Panc1 (cell line): ENCODE results near the gene GATA5. TPM values are rescaled to one million over a fixed set of nuclear protein-coding genes. Genes with fewer than 3 reads are reported as not detected.

Source experiments
- ATAC-seq: fragments of 200-7000 bp; cut with Tn5 transposase; 2 replicates; pipeline ENCODE4 v1.9.1; 2020; ENCODE audit warnings: mild to moderate bottlenecking, moderate library complexity
- BruUV-seq: library from RNA; stranded (reverse); fragments of 400-500 nt; replicated peaks from 2 replicates; lab custom pipeline; 2021; lab: Mats Ljungman, UMichigan
- CTCF ChIA-PET: fragments of 300-600 bp; sonication (Branson Sonifier 250); formaldehyde crosslinking; loops from one replicate; lab custom pipeline; 2022; ENCODE audit warnings: antibody characterized with exemption; lab: Charles Lee
- POLR2A ChIA-PET: fragments of 300-600 bp; sonication (Branson Sonifier 250); formaldehyde crosslinking; loops from one replicate; lab custom pipeline; 2022; ENCODE audit warnings: antibody characterized with exemption; lab: Charles Lee
- DNase-seq: peaks from one replicate; pipeline ENCODE4 v3.0.0-alpha.2; 2010; ENCODE audit warnings: low read depth, low spot score
- H3K27ac ChIP-seq: 2 replicates; pipeline ENCODE4 v1.5.1; 2011; ENCODE audit warnings: mild to moderate bottlenecking, low read length, inconsistent platforms
- H3K27me3 ChIP-seq: fragments of 200-500 bp; sonication (Bioruptor generic); 2 replicates; pipeline ENCODE4 v1.6.0; 2014; ENCODE audit warnings: low read length, inconsistent platforms; ENCODE audit not compliant: control insufficient read depth, insufficient read depth
- H3K36me3 ChIP-seq: fragments of 200-500 bp; sonication (Bioruptor generic); 2 replicates; pipeline ENCODE4 v1.5.1; 2014; ENCODE audit warnings: inconsistent platforms, mild to moderate bottlenecking, low read length, moderate library complexity; ENCODE audit not compliant: control insufficient read depth, insufficient read depth
- H3K4me1 ChIP-seq: 2 replicates; pipeline ENCODE4 v1.5.1; 2011; ENCODE audit warnings: inconsistent platforms, mild to moderate bottlenecking, low read length, moderate library complexity; ENCODE audit not compliant: control insufficient read depth, insufficient read depth
- H3K4me3 ChIP-seq, 2 experiments: 2 replicates each; pipeline ENCODE4 v1.5.1; 2011 to 2012; ENCODE audit warnings: low read depth in 2 of 2, low read length in 2 of 2, mild to moderate bottlenecking in 2 of 2, inconsistent platforms in 1 of 2, moderate library complexity in 1 of 2
- H3K9me3 ChIP-seq: fragments of 200-500 bp; sonication (Bioruptor generic); 2 replicates; pipeline ENCODE4 v1.5.1; 2014; ENCODE audit warnings: low read depth, mild to moderate bottlenecking, inconsistent platforms, low read length, moderate library complexity; ENCODE audit not compliant: control insufficient read depth, insufficient read depth
- POLR2AphosphoS5 ChIP-seq: IDR thresholded peaks from 2 replicates; pipeline ENCODE4 v1.6.1; 2012; ENCODE audit warnings: mild to moderate bottlenecking, low read depth, low read length, moderate library complexity
- TCF7L2 ChIP-seq: IDR thresholded peaks from 2 replicates; pipeline ENCODE4 v1.6.1; 2011; ENCODE audit warnings: mild to moderate bottlenecking, low read depth, low read length, inconsistent platforms
- in situ Hi-C: cut with HindIII; loops from 2 replicates; pipeline ENCODE4 v1.10.0; 2016; ENCODE audit warnings: low sequenced_read_pairs, low pct_unique_long_range_greater_than_20kb
- intact Hi-C: fragments of 100-400 bp; cut with micrococcal nuclease; formaldehyde crosslinking; loops from one replicate; pipeline ENCODE4 v1.10.0; 2022; ENCODE audit not compliant: unreplicated experiment
- total RNA-seq: library from RNA; stranded (reverse); gene quantifications from one replicate; pipeline ENCODE4 v1.2.1, GENCODE V29; 2021; ENCODE audit not compliant: unreplicated experiment
- TF ChIP-seq, protein P1 (sequence below), 2 experiments: IDR thresholded peaks; 2 replicates each; pipeline ENCODE4 v1.6.1; 2011 to 2012; ENCODE audit warnings: low read depth in 2 of 2, control low read depth in 1 of 2, low read length in 1 of 2, mild to moderate bottlenecking in 1 of 2, moderate library complexity in 1 of 2; ENCODE audit not compliant: insufficient read depth in 1 of 2
- TF ChIP-seq, protein P2 (sequence below): fragments of 450-650 bp; IDR thresholded peaks from 2 replicates; pipeline ENCODE4 v1.5.1; 2017; ENCODE audit warnings: mild to moderate bottlenecking

GATA5 gene
- total RNA-seq, 1 experiment from 2014 or later: 53.2 TPM

DNA sequence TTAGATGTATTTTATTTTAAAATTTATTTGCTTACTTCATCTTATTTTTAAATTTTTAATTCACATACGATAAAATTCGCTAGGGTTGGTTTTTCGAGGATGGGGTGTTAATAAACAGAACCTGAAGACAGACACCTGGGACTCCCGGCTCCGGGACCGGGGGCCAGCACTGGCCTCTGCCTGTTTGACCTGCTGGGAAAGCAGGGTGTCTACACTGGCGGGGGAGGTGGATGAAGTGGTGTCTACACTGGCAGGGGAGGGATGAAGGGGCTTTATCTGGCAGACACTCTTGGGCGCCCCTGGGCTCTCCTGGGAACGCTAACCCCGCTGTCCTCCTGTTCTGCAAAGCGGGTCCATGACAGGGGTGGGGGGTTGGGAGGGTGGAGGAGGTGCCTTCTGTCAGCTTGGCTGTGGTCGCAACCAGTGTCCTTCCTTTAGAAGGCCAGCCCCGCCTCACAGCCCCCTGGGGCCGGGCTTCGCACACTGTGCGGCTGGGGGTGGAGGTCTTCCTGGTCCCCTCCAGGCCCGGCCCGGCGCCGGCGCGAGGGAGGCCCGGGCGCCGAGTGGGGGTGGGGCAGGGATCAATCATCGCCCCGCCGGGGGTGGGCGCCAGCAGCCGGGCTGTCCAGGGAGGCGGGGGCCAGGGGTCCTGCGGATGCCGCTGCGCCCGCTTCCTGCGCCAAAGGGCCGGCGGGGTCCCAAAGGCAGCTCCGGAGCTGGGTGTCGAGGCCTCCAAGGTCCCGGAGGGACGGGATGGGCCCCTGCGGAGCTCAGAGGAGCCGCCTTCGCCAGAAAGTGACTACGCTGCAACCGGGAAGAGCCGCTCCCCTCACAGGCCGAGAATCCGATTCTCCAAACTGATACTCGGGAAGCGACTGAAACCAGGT is 1.8 kb downstream of the GATA5 start:
- Histone ChIP-seq H3K4me1 (peaks cover 36% of the 10 kb centered on the region), H3K27ac (peak overlapping the region; percentile 97), H3K9me3 (no peaks in the 10 kb centered on the region), H3K4me3 (peak overlapping the region; percentile 57 to 69), H3K27me3 (no peaks in the 10 kb centered on the region), H3K36me3 (peaks cover 2% of the 10 kb centered on the region; the same call in 1 of the 2 replicates)
- ATAC-seq (no peak), DNase-seq (no peak)
- TF ChIP-seq, protein P1, sequence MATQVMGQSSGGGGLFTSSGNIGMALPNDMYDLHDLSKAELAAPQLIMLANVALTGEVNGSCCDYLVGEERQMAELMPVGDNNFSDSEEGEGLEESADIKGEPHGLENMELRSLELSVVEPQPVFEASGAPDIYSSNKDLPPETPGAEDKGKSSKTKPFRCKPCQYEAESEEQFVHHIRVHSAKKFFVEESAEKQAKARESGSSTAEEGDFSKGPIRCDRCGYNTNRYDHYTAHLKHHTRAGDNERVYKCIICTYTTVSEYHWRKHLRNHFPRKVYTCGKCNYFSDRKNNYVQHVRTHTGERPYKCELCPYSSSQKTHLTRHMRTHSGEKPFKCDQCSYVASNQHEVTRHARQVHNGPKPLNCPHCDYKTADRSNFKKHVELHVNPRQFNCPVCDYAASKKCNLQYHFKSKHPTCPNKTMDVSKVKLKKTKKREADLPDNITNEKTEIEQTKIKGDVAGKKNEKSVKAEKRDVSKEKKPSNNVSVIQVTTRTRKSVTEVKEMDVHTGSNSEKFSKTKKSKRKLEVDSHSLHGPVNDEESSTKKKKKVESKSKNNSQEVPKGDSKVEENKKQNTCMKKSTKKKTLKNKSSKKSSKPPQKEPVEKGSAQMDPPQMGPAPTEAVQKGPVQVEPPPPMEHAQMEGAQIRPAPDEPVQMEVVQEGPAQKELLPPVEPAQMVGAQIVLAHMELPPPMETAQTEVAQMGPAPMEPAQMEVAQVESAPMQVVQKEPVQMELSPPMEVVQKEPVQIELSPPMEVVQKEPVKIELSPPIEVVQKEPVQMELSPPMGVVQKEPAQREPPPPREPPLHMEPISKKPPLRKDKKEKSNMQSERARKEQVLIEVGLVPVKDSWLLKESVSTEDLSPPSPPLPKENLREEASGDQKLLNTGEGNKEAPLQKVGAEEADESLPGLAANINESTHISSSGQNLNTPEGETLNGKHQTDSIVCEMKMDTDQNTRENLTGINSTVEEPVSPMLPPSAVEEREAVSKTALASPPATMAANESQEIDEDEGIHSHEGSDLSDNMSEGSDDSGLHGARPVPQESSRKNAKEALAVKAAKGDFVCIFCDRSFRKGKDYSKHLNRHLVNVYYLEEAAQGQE (IDR thresholded peaks at IDR 0.05; ENCODE audit: insufficient read depth in 1 of 2, low read depth in 2 of 2, low read length in 1 of 2): no peak
- TF ChIP-seq, protein P2, sequence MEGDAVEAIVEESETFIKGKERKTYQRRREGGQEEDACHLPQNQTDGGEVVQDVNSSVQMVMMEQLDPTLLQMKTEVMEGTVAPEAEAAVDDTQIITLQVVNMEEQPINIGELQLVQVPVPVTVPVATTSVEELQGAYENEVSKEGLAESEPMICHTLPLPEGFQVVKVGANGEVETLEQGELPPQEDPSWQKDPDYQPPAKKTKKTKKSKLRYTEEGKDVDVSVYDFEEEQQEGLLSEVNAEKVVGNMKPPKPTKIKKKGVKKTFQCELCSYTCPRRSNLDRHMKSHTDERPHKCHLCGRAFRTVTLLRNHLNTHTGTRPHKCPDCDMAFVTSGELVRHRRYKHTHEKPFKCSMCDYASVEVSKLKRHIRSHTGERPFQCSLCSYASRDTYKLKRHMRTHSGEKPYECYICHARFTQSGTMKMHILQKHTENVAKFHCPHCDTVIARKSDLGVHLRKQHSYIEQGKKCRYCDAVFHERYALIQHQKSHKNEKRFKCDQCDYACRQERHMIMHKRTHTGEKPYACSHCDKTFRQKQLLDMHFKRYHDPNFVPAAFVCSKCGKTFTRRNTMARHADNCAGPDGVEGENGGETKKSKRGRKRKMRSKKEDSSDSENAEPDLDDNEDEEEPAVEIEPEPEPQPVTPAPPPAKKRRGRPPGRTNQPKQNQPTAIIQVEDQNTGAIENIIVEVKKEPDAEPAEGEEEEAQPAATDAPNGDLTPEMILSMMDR: no peak
- no peak for TF ChIP-seq POLR2AphosphoS5
- peak; percentile 75; the same call in 1 of the 2 replicates for TF ChIP-seq TCF7L2
- BruUV-seq: TSS peak; percentile 79
- CTCF ChIA-PET: no interaction called here
- in situ Hi-C loops: no loop called here
- POLR2A ChIA-PET: interaction anchor here (1.2 kb wide), 1 partner anchor 143 kb away, joined by 5 read pairs; no protein-coding TSS in a partner anchor
- intact Hi-C loops: loop anchor here (10.0 kb wide), 1 partner anchor 321 kb away; the partner anchor contains the start of gene MRGBP

DNA sequence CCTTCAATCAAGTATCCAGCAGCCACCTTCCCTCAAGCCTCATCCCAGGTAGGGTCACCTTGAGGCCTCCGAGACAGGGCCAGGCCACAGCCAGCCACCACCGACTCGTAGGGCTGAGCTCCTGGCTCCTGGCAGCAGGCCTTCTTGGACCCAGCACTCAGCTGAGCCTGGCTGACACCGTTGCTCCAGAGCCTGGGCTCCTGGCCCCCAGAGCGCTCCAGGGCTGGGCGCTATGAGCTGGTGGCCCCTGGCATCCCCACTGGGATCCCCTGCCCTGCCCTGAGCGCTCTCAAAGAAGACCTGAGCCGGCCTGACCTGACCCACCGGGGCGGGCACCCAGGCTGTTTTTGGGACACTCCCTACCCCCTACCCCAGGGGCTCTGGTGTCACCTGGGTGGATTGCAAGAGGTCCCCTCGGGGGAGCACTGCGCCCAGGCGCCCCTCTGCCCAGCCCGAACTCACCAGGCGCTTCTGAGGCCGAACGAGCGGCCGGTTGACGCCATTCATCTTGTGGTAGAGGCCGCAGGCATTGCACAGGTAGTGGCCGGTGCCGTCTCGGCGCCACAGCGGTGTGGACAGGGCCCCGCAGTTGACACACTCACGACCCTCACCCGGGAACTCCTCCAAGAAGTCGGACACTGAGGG is 2.7 kb downstream of the GATA5 start:
- TF ChIP-seq, protein P1 (IDR thresholded peaks at IDR 0.05; ENCODE audit: insufficient read depth in 1 of 2, low read depth in 2 of 2, low read length in 1 of 2): 0 out of 4 replicates have a peak, but pooled peaks of 1 of the 2 experiments have one; percentile 15
- no peak for TF ChIP-seq POLR2AphosphoS5
- no peaks in the 10 kb centered on the region for H3K9me3 ChIP-seq
- BruUV-seq: no TSS peak
- peaks cover 30% of the 10 kb centered on the region for H3K4me1 ChIP-seq
- intact Hi-C loops: loop anchor here (10.0 kb wide), 1 partner anchor 322 kb away; the partner anchor contains the start of gene MRGBP
- H3K4me3 ChIP-seq: peak overlapping the region; percentile 57 to 69
- ATAC-seq (peak; percentile 14; the same call in 1 of the 2 replicates), DNase-seq (no peak)
- in situ Hi-C loops: no loop called here
- no peaks in the 10 kb centered on the region for H3K27me3 ChIP-seq
- peaks cover 2% of the 10 kb centered on the region; the same call in 1 of the 2 replicates for H3K36me3 ChIP-seq
- POLR2A ChIA-PET: interaction anchor here (0.6 to 1.2 kb wide), 2 partner anchors 144 to 243 kb away, joined by 3 to 5 read pairs; no protein-coding TSS in a partner anchor
- CTCF ChIA-PET: interaction anchor here (0.7 kb wide), 1 partner anchor 9 kb away, joined by 3 read pairs; no protein-coding TSS in a partner anchor
- H3K27ac ChIP-seq: peak overlapping the region; percentile 97
